ENCODE data around the gene P3H1.

GRCh38 chr1:42765832-42766740 is 742 bp downstream of the P3H1 start:
- TF ChIP-seq, protein P1, sequence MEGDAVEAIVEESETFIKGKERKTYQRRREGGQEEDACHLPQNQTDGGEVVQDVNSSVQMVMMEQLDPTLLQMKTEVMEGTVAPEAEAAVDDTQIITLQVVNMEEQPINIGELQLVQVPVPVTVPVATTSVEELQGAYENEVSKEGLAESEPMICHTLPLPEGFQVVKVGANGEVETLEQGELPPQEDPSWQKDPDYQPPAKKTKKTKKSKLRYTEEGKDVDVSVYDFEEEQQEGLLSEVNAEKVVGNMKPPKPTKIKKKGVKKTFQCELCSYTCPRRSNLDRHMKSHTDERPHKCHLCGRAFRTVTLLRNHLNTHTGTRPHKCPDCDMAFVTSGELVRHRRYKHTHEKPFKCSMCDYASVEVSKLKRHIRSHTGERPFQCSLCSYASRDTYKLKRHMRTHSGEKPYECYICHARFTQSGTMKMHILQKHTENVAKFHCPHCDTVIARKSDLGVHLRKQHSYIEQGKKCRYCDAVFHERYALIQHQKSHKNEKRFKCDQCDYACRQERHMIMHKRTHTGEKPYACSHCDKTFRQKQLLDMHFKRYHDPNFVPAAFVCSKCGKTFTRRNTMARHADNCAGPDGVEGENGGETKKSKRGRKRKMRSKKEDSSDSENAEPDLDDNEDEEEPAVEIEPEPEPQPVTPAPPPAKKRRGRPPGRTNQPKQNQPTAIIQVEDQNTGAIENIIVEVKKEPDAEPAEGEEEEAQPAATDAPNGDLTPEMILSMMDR (IDR thresholded peaks at IDR 0.05) = peak; percentile 20 to 40 (median 32)
- TF ChIP-seq POLR2A (IDR thresholded peaks at IDR 0.05) = no peak

Data from right lobe of liver (tissue), 4 donors.